DMS79 treated with DMSO at 0.1 percent for 48 hours (cell line): ENCODE results near the gene VPS54.
"Not testable (repeated sequence)": the region's sequence is repeated elsewhere in the genome, so short reads cannot be mapped to it uniquely, and the experiment has no call there.

Experiments
- DNase-seq: peaks from one replicate; lab custom pipeline; 2025; lab: John Stamatoyannopoulos, UW

Gene VPS54

DNA sequence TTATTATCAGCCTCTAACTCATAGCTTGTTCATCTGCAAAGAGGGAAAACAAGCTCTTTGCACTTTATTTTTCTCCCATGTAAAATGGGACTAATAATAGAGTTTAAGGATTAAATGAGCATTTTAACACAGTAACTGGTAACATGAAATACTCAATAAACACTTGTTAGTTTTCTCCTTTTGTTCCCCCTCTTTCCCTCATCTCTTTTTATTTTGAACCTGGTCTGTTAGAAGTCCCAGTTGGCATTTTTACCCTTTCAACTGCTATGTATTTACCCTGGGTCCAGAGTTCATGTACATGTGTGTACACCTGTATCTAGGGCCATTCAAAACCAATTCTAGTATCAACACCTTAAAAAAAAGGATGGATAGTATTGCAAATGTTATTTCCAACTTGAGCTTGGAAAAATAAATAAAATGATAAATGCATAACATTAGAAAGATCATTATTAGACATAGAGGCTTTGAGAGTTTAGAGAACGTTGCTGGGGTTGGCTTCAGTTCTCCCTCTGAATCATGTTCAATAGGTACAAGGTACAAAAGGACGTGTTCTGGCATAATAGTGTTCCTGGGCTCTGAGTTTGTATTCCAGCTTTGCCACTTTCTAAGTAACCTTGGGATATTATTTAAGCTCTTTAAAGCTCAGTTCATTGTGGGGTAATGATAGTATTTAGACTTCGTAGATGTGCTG is 5.2 kb upstream of the VPS54 start:
- no peak for DNase-seq

DNA sequence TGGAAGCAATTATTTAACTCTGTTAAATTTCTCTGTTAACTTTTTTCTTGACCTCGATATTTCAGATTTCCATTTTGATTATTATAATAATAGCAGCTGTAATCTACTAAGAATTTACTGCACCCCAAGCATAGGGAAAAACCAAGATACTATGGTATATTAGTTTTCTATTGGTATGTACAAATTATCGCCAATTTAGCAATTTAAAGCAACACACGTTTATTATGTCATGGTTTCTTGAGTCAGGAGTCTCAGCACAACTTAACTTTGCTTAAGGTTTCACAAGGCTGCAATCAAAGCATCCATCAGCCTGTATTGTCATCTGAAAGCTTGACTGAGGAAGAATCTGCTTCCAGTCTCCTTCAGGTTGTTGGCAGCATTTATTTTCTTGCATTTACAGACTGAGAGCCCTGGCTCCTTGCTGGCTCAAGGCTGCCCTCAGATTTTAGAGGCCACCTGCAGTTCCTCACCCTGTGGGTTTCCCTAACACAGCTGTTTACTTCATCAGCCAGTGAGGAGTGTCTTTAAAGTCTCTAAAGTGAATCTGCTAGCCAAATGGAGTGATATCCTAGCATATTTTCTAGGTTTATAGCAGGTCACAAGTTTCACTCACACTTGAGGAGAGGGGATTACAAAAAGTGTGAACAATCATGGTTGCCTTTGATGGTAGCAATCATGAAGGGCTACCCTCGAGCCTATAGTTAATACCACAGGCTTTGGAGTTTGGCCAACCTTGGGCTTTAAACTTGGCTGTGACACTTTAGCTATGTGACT is 4.4 kb upstream of the VPS54 start:
- no peak for DNase-seq

DNA sequence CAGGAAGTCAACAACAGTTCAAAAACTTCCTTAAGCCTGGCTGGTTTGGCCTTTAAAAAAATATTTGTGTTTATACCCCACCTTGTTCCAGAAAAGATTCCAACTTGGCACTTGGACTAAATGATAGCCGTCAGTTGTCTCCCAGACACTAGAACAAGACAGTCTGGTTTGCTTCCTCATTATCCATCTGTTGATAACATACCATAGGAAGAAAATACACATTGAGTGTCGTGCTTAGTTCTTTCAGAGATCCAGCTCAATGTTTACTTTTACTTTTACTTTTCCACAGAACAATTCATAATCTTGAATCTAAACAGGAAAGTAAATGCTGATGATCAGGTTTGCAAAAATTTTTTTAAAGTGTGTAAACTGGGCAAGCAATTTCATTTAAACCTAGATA is 2.4 kb upstream of the VPS54 start:
- DNase-seq: no peak

DNA sequence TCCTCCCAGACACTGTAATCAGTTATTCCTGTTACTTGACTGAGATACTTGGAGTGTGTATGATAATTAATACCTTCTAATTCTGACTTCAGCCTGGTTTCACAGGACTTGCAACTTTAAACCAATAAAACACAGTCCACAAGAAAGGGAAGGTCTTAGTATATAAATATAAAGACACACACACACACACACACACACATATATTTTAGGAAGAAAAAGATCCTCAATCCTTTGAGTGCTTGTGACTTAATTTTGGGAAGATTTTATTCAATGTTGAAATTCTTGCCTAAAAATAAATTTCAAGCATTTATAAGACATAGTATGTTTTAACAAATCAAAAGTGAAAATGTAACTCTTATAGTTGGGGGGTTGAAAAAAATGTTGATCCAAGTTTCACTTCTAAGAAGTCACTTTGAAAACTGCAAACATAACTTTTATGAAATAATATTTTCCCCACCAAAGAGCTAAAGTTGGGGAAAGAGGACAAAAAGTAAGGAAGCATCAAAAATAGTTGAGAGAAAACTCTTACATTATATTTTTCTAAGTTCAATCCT is 824 bp upstream of the VPS54 start:
- DNase-seq: peak; percentile 27

DNA sequence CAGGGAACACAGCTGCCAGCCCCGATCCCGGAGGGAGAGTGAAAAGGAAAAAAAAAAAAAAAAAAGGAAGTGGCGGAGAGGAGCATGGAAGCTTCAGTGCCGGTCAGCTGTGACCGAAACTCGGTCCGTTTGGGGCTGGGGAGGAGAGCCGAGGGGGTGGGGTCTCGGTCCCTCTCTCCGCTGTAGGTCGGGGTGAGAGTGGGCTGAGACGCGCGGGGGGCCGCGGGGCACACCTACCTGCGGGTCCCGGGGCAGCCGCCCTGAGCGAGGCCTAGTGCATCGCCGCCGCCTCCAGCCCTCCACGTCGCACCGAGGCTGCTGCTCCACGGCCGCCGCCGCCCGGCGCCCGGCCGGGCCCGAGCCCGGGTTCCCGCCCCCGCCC is 536 bp downstream of the VPS54 start:
- DNase-seq: peak; percentile 46

DNA sequence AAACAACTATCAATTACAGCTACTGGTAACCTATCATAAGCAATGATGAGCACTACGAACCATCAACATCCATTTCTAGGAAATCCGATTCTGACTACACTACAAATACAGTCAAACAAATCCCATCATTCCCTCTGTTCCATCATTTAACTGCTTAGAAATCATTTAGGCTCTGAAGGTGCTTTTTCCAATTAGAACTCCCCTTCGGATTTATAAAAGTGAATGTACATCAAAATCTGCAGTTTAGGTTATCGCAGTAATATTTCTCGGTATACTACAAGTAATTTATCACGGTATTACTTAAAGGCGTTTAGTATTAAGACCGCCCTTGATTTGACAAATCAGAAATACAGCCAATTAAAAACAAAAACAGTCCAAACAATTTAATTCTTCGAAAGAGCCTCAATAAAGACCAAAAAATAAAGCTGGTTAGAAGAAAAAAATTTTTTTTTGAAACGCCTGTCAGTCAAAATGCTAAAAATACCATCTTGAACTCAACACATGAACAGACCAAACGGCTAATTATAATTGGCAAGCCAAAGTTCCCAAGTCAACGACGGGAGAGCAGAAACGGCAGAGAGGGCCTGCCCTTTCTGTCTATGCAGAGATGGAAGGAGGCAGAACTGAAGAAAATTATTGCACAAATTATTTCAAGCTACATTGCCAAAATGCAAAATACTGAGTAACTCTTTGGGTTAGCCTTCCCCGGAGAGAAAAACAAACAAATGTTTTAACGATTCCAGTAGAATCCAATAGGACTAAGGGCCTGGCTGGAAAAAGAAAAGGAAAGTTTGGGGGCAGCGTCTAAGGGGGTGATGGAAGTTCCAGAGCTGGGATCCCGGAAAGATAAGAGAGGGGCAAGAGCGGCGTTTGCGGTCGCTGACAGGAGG is 1.2 kb downstream of the VPS54 start:
- DNase-seq: peak; percentile 69

DNA sequence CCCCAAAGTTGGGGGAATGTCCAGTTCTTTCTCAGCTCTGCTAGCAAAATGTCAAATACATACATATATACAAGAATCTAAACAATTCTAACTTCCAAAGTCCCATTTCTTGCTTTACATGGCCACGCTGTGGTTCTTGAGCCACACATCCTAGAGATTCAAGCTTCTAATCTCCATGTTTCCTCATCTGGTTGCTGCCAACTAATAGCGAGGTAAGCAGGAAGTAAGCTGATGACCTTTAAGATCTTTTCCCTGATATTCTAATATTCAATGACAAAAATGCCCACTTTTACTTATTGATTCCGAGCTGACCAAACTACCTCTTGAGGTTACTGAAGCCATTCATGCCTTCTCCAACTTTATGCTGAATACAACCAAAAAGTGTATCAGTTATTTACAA is 3.3 kb downstream of the VPS54 start:
- DNase-seq: no peak

DNA sequence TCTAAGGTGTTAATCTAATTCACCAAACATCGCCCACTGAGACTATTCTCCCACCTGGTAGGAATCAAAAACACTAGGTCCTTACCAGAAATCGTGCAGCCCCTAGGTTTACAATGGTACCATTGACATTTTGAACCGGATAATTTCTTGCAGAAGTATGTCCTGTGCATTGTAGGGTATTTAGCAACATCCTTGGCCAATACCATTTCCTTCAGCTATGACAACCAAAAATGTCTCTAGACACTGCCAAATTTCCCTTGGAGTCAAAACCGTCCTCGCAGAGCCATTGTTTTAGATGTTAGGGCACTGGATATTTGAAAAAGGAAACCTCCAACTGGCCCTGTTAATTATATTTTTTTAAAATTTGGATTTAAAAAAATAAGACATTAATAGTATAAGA is 3.8 kb downstream of the VPS54 start:
- no peak for DNase-seq

DNA sequence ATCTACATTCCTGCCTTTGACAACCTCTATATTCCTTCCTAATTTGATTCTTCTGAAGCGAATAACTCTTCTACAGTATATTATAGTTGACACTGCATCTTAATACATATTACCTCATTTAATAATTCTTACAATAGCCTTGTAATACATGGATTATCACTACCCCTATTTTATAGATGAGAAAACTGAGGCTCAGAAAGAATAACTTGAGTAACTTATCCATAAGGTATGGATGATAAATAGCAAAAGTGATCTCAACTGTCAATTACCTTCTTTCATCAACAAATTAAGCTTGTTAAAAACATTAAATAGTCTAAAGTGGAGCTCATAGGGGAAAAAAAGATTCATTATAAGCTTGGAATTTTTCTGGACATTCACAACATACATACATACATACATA is 4.6 kb downstream of the VPS54 start:
- DNase-seq: no peak

DNA sequence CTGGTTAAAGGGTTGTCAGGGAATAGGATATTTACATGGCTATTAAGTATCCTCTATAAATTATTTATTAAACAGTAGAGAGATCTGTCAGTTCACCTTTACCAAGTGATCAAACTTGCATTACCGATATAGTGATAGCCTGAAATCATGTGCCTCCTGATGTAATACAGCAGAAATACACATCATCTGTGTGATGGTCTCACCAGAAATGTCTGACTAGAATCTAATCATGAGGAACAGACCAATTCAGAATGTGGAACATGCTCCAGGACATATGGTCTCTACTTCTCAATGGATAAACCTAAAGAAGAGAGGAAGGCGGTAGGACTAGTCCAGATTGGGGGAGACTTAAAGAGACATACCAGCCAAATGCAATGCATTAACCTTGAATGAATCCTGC is 6.2 kb downstream of the VPS54 start:
- DNase-seq: no peak

DNA sequence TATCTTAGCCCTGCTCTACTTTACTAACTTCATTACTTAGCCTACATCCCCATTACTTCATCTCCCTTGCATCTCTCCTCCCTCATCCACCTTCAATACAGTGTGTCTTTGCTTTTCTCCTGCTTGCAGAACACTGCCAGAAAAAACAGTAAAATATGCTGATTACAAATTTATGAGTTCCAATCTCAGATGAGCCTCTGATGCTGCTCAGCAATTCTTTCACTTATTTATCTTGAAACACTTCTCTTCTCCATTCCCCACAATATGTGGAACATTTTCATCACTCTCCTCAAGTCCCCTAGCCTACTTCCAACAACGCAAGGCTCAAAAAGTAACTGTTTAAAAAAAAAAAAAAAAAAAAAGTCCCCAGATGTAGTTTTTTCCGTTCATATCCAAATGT is 7.1 kb downstream of the VPS54 start:
- DNase-seq: no peak

DNA sequence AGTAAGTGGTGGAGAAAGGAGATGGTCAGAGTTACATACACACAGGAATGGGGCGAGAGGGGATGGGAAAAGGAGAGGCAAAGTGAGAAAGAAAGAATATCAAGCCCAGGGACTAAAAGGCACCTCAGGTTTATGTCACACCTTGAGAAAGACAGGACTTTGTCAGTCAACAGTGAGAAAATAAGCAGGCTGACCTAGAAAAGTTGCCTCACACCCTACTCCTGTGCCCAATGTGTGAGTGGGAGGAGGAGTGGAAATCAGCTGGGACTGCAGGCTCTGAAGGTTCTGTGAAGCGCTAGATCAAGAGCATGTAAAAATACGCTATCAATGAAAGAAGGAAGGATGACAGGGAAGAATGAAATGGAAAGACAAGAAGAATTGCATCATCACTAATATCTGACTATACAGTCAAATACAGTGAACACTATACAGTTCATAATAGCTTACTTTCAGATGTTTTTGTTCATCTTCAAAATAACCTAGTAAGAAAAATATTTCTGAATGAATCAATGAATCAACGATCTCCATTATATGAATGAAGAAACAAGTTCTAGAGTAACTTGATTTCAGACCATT is 10.7 kb downstream of the VPS54 start:
- no peak for DNase-seq

DNA sequence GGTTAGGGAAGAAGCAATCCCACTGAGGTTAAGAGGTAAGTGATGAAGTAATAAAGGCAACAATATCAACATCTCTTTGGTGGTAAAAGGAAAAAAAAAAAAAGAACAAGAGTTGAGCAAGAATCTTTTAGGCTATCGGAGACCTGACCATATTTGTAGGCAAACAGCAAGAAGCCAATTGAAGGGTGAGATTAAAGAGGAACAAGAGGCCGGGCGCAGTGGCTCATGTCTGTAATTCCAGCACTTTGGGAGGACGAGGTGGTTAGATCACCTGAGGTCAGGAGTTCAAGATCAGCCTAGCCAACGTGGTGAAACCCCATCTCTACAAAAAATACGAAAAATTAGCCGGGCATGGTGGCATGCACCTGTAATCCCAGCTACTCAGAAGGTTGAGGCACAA is 11.3 kb downstream of the VPS54 start:
- no peak for DNase-seq

DNA sequence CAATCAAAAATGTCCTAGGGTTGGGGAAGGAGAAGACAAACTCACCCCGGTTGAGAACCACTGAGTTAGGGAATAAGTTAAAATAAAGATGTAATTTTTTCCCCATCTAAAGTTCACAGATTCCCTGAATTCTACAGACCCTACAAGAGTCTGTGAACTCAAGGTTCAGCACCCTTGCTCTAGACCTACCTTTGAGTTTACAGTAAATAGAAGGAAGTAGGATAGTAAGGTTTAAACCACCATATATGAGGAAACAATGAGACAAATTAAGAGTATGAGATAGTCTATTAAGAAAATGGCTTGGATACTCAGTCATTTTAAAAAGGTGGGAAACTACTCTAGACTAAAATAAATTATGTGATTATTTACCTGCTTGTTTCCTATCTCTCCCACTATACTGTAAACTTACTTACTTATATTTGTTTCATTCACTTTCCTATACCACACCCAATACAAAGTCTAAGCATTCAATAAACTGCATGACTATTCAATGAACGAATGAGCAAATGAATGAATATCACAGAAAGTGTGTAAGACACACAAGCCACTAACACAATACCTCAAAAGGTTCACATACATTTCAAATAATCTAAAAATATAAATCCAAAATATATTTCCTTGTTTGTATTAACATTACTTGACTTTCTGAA is 13.4 kb downstream of the VPS54 start:
- DNase-seq: no peak

DNA sequence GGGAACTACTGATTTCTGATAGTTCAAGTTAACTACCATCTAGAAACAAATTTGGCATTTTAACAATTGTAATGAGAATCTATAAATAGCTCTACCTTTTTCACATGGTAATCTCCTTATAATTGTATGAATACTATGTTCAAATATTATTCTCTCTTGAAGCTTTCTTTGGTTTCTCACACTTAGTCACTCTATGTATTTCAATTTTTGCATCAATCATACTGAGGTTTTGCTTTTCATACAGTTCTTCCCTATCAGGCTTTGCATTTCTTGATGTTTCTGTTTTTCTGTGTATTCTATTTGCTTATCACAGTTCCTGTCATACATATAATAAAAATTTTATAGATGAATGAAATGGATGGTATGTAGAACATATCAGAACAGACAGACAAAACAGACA is 16.0 kb downstream of the VPS54 start:
- no peak for DNase-seq

DNA sequence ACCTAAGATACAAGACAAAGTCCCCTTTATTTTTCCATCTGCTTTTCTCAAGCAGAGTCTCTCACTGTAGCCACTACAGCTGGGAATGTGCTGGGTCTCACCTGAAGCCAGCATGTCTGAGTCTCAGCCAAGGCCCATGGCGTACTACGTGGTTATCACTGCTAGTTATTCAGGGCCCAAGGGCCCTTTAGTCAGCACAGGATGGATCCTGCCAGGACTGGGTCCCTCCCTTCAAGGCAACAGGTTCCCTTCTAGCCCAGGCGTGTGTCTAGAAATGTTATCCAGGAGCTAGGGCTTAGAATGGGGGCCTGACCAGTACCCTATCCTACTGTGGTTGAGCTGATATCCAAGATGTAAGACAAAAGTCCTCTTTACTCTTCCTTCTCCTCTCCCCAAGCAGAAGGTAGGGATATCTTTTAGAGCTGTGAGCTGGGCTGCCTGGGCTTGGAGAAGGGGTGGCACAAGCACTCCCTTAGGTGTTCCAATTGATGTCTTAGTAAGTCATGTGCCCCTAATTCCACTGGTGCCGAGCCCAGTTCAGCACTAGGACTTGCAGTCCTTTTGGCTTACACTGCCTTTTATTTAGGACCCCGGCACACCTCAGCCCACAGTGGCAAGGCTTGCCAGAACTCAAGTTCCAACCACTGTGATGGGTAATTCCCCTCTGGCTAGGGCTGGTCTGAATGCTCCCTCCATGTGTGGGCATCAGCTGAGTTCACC is 17.7 kb downstream of the VPS54 start:
- DNase-seq: no peak

DNA sequence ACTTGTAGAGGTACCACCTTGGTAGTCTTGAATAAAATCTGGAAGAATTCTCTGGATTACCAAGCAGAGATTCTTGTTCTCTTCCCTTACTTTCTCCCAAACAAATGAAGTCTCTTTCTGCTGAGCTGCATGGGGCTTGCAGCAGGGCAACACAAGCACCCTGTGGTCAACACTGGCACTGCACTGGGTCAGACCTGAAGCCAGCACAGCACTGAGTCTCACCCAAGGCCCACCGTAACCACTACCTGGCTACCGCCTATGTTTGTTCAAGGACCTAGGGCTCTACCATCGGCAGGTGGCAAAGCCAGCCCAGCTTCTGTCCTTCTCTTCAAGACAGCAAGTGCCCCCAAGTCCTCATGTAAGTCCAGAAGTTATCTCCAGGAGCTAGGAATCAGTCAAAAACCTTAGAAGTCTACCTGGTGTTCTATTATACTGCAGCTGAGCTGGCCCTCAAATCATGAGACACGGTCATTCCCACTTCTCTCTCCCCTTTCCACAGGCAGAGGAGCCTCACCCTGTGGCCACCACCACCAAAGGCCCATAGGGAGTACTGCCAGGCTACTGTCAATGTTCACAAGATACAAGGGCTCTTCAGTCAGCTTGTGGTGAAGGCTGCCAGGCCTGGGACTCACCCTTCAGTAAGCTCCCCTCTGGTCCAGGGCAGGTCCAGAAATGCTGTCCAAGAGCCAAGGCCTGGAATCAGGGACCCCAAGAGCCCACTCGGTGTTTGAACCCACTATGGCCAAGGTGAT is 18.4 kb downstream of the VPS54 start:
- DNase-seq: no peak

DNA sequence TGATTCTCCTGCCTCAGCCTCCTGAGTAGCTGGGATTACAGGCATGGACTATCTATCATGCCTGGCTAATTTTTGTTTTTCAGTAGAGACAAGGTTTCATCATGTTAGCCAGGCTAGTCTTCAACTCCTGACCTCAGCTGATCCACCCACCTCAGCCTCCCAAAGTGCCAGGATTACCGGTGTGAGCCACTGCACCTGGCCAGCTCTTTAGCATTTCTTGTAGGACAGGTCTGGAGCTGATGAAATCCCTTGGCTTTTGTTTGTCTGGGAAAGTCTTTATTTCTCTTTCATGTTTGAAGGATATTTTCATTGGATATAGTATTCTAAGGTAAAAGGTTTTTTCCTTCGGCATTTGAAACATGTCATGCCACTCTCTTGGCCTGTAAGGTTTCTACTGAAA is 20.2 kb downstream of the VPS54 start:
- DNase-seq: no peak

DNA sequence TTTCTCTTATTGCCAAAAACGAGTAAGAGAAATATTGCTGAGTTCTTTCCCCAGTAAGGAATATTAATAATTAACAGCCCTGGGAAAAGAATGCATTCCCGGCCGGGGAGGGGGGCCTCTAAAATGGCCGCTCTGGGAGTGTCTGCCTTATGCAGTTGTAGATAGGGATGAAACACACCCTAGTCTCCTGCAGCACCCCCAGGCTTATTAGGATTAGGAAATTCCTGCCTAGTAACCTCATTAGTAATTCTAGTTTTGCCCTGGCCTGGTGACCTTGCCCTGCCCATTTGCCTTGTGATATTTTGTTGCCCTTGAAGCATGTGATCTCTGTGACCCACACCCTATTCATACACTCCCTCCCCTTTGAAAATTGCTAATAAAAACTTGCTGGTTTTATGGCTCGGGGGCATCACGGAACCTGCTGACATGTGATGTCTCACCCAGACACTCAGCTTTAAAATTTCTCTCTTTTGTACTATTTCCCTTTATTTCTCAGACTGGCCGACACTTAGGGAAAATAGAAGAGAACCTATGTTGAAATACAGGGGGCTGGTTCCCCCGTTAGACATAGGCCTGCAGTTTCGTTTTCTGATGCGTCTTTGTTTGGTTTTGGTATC is 22.5 kb downstream of the VPS54 start:
- DNase-seq: not testable (repeated sequence)
